Prostate gland (tissue), 2 donors: ENCODE data around the gene KCNJ11. TPM values are rescaled to one million over a fixed set of nuclear protein-coding genes. Genes with fewer than 3 reads are reported as not detected.

Source experiments
- DNase-seq: peaks from one replicate; pipeline ENCODE4 v3.0.0-alpha.2; 2019; ENCODE audit warnings: low spot score
- H3K27ac ChIP-seq, 2 donors: fragments of 200-600 bp; sonication (generic); 2 replicates each; pipeline ENCODE4 v1.5.1; 2017 to 2019
- H3K27me3 ChIP-seq: fragments of 200-600 bp; sonication (generic); replicated peaks from 2 replicates; pipeline ENCODE4 v1.5.1; 2019; ENCODE audit not compliant: insufficient read depth
- H3K36me3 ChIP-seq, 2 donors: fragments of 200-600 bp; sonication (generic); 1 replicate in 1 of 2; 2 replicates in 1 of 2; pipeline versions ENCODE4 v1.5.1 to v1.8.1; 2017 to 2019
- H3K4me1 ChIP-seq: fragments of 200-600 bp; sonication (generic); replicated peaks from 2 replicates; pipeline ENCODE4 v1.5.1; 2019
- H3K4me3 ChIP-seq, 2 donors: fragments of 200-600 bp; sonication (generic); 2 replicates each; pipeline ENCODE4 v1.5.1; 2017 to 2019
- H3K9me3 ChIP-seq: fragments of 200-600 bp; sonication (generic); 2 replicates; pipeline ENCODE4 v1.5.1; 2017
- POLR2A ChIP-seq: fragments of 450-650 bp; IDR thresholded peaks from one replicate; pipeline ENCODE4 v1.6.1; 2016; ENCODE audit warnings: antibody characterized with exemption, mild to moderate bottlenecking
- POLR2AphosphoS5 ChIP-seq: sonication (generic); formaldehyde crosslinking; IDR thresholded peaks from one replicate; pipeline ENCODE4 v1.6.1; 2017; ENCODE audit warnings: antibody characterized with exemption
- WGBS: methylation state at CpG from one replicate; pipeline ENCODE4 v1.1.5; 2018; 5-methylcytosine and 5-hydroxymethylcytosine counted together
- intact Hi-C: fragments of 100-400 bp; cut with DNase I; formaldehyde crosslinking; loops from one replicate; pipeline ENCODE4 v1.14.2; 2022
- total RNA-seq, 2 donors: library from RNA; depleted of rRNA; stranded (reverse); fragments of >200 nt; gene quantifications; one replicate each; pipeline ENCODE4 v1.1.0, GENCODE V29; 2016
- TF ChIP-seq, protein P1 (sequence below), 4 experiments: fragments of 200-600 bp in 2 of 4; fragments of 450-650 bp in 2 of 4; sonication (generic) in 2 of 4; IDR thresholded peaks; 1 replicate in 3 of 4; 2 replicates in 1 of 4; pipeline ENCODE4 v1.5.1; 2016 to 2019; ENCODE audit warnings: antibody characterized with exemption in 4 of 4, mild to moderate bottlenecking in 2 of 4, moderate library complexity in 2 of 4

The KCNJ11 gene
- total RNA-seq: 10 to 100 TPM in 1 of 2 donors, 1 to 10 TPM in 1; 5.5 to 10.3 TPM

DNA sequence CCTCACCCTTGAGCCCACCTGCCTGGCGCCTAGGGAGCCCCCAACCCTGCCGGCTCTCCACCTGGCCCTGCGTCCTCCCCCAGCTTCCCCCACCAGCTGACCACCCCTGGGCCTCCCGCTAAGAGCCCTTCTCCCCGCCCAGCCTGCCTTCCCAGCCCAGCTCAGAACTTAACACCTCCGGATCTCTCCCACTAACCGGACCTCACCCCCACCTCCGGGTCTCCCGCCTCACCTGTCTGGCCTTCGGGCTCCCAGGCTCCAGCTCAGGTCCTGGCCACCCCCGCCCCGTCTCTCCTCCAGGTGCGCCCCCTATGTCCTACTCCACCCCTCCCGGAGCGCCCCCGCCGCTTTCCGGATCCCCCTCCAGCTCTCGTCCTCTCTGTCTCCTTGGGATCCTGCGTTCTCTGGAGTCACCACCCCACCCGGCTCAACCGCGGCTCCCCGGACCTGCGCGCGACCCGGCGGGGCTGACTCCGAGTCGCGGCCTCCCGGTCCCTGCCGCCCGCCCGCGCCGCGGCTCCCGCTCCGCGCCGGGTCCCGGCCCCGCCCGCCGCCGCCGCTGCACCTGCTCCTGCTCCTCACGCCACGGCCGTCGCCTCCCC lies at the start of gene KCNJ11:
TSS of gene KCNJ11 (minus strand) at position 51 of the 602 bp plus-strand sequence. CDS start 568 bp downstream, outside the sequence.
- intact Hi-C loops: no loop called here
- no peak for TF ChIP-seq POLR2AphosphoS5
- TF ChIP-seq, protein P1, sequence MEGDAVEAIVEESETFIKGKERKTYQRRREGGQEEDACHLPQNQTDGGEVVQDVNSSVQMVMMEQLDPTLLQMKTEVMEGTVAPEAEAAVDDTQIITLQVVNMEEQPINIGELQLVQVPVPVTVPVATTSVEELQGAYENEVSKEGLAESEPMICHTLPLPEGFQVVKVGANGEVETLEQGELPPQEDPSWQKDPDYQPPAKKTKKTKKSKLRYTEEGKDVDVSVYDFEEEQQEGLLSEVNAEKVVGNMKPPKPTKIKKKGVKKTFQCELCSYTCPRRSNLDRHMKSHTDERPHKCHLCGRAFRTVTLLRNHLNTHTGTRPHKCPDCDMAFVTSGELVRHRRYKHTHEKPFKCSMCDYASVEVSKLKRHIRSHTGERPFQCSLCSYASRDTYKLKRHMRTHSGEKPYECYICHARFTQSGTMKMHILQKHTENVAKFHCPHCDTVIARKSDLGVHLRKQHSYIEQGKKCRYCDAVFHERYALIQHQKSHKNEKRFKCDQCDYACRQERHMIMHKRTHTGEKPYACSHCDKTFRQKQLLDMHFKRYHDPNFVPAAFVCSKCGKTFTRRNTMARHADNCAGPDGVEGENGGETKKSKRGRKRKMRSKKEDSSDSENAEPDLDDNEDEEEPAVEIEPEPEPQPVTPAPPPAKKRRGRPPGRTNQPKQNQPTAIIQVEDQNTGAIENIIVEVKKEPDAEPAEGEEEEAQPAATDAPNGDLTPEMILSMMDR (IDR thresholded peaks at IDR 0.05): no peak
- no peak for TF ChIP-seq POLR2A
- Histone ChIP-seq H3K4me1 (no peaks in the 10 kb centered on the region), H3K36me3 (no peaks in the 10 kb centered on the region), H3K27me3 (no peaks in the 10 kb centered on the region), H3K4me3 (peak within 1 kb of the TSS; percentile 48 to 50), H3K9me3 (no peaks in the 10 kb centered on the region), H3K27ac (peak within 1 kb of the TSS; percentile 76 to 79)
- WGBS: 11% methylated on average over 28 of the region's 53 CpGs
- DNase-seq: no peak

DNA sequence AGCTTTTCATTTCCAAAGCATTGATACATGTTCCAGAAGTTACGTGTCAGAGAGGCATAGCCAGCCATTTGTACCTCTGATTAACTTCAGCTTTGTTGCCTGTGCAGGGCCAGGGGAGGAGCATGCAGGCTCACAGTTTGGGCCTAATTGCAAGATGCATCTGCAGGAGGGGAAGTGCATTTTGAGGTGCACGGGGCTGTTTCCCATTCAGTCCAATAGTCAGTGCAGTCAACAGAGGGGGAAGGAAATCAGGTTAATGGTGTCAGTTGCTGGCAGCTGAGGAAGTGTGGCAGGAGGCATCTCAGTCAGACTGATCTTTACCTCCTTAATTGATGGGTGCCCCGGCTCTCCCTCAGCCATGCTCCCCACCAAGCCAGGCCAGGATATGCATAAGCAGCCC lies 48.9 kb upstream of the KCNJ11 start:
- Histone ChIP-seq H3K27ac (no peak overlapping the region), H3K36me3 (no peaks in the 10 kb centered on the region), H3K27me3 (no peaks in the 10 kb centered on the region), H3K4me3 (no peak overlapping the region), H3K9me3 (no peaks in the 10 kb centered on the region), H3K4me1 (no peaks in the 10 kb centered on the region)
- TF ChIP-seq POLR2A: no peak
- no peak for TF ChIP-seq POLR2AphosphoS5
- TF ChIP-seq, protein P1 (IDR thresholded peaks at IDR 0.05): no peak
- WGBS: 79% methylated on average over 3 of the region's 3 CpGs
- no peak for DNase-seq
- intact Hi-C loops: no loop called here

DNA sequence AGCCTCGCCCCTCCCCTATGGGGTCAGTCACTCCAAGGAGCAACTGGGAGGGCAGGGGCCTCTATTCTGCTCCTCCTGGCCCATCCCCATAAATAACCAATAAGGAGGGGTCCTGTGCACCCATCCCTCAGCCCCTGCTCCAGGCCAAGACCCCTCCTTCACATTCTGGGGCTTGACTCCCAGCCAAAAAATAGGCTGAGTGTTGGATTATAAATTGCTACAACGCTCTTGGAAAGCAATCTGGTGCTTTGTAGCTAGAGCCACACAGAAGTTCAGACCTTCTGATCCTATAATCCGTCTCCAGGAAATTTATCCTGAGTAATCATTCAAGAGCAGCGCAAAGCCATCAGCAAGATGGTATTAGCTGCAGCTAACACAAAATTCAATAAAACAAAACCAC lies 45.6 kb upstream of the KCNJ11 start:
- Histone ChIP-seq H3K36me3 (no peaks in the 10 kb centered on the region), H3K4me3 (no peak overlapping the region), H3K4me1 (no peaks in the 10 kb centered on the region), H3K27me3 (no peaks in the 10 kb centered on the region), H3K9me3 (no peaks in the 10 kb centered on the region), H3K27ac (no peak overlapping the region)
- DNase-seq: no peak
- TF ChIP-seq POLR2AphosphoS5: no peak
- TF ChIP-seq POLR2A: no peak
- TF ChIP-seq, protein P1 (IDR thresholded peaks at IDR 0.05): no peak
- 70% methylated on average over 4 of the region's 4 CpGs for WGBS
- intact Hi-C loops: no loop called here

DNA sequence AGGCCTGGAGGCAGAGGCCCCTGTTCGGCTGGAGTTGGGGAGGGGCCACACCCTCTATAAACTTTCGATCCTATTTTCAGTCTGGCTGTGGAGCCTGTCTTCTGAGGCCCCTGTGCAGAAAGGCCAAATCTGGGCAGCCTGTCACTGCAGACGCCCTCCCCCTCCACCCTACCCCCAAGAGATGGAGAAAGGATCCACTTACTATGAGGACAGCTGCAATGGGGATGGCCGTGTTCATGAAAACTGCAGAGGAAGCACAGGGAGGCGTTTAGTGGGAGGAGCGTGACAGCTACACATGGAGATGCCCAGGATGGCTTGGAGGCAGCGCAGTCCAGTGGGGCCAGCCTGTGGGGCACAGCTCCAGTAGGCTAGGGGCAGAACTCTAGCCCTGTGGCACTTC lies 43.5 kb upstream of the KCNJ11 start:
- intact Hi-C loops: no loop called here
- H3K4me1 ChIP-seq: no peaks in the 10 kb centered on the region
- no peaks in the 10 kb centered on the region for H3K27me3 ChIP-seq
- H3K36me3 ChIP-seq: no peaks in the 10 kb centered on the region
- DNase-seq: no peak
- H3K4me3 ChIP-seq: no peak overlapping the region
- no peaks in the 10 kb centered on the region for H3K9me3 ChIP-seq
- TF ChIP-seq, protein P1 (IDR thresholded peaks at IDR 0.05): no peak
- TF ChIP-seq POLR2A (no peak), POLR2AphosphoS5 (no peak)
- no peak overlapping the region for H3K27ac ChIP-seq
- 59% methylated on average over 7 of the region's 7 CpGs for WGBS

DNA sequence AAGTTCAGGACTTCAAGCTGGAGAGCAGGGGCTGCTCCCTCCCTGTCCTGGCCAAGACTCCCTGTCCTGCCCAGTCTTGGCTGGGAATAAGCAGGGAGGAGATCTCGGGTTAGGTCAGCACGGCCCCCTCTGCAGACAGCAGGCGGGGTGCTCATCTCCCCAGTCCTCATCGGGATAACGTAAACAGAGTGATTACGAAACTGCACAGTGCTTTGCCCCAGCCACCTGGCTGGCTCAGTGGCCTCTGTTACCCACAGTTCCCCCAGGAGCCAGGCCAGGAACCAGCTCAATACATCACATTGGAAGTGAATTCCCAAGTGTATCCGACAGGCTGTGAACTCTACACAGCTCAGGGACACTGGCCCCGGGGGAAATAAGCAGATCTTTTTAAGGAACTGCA lies 42.7 kb upstream of the KCNJ11 start:
- 47% methylated on average over 8 of the region's 8 CpGs for WGBS
- intact Hi-C loops: no loop called here
- H3K27ac ChIP-seq: no peak overlapping the region

More for the DNA sequence above, 42.7 kb upstream of the KCNJ11 start:
- Histone ChIP-seq H3K4me3 (no peak overlapping the region), H3K27me3 (no peaks in the 10 kb centered on the region), H3K9me3 (no peaks in the 10 kb centered on the region), H3K4me1 (no peaks in the 10 kb centered on the region), H3K36me3 (no peaks in the 10 kb centered on the region)
- no peak for TF ChIP-seq POLR2AphosphoS5
- TF ChIP-seq, protein P1 (IDR thresholded peaks at IDR 0.05): no peak
- no peak for TF ChIP-seq POLR2A
- no peak for DNase-seq
